Retinal pigment epithelial cell (primary cell): ENCODE measurements around the gene POLE2.
"Not testable (repeated sequence)": the region's sequence is repeated elsewhere in the genome, so short reads cannot be mapped to it uniquely, and the experiment has no call there.

Experiments
- DNase-seq: peaks from one replicate; pipeline ENCODE4 v3.0.0-alpha.2; 2010; ENCODE audit warnings: low read depth
- H3K4me3 ChIP-seq: 2 replicates; pipeline ENCODE4 v1.5.1; 2011; ENCODE audit warnings: mild to moderate bottlenecking, low read length, control low read depth, moderate library complexity
- TF ChIP-seq, protein P1 (sequence below): conservative IDR thresholded peaks from 2 replicates; pipeline ENCODE4 v1.5.1; 2011; ENCODE audit warnings: low read depth, low read length, control low read depth, inconsistent platforms

The POLE2 gene

DNA sequence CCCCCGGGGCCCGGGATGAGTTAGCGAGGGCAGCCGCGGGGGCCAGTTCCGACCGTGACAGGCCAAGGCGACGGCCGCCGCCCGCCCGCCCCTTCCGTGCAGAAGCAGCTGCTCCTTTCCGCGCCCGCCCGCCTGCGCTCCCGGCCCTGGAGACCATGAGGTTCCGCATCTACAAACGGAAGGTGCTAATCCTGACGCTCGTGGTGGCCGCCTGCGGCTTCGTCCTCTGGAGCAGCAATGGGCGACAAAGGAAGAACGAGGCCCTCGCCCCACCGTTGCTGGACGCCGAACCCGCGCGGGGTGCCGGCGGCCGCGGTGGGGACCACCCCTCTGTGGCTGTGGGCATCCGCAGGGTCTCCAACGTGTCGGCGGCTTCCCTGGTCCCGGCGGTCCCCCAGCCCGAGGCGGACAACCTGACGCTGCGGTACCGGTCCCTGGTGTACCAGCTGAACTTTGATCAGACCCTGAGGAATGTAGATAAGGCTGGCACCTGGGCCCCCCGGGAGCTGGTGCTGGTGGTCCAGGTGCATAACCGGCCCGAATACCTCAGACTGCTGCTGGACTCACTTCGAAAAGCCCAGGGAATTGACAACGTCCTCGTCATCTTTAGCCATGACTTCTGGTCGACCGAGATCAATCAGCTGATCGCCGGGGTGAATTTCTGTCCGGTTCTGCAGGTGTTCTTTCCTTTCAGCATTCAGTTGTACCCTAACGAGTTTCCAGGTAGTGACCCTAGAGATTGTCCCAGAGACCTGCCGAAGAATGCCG lies 66.7 kb downstream of the POLE2 start:
- no peak for DNase-seq
- peak overlapping the region; percentile 98 for H3K4me3 ChIP-seq
- TF ChIP-seq, protein P1, sequence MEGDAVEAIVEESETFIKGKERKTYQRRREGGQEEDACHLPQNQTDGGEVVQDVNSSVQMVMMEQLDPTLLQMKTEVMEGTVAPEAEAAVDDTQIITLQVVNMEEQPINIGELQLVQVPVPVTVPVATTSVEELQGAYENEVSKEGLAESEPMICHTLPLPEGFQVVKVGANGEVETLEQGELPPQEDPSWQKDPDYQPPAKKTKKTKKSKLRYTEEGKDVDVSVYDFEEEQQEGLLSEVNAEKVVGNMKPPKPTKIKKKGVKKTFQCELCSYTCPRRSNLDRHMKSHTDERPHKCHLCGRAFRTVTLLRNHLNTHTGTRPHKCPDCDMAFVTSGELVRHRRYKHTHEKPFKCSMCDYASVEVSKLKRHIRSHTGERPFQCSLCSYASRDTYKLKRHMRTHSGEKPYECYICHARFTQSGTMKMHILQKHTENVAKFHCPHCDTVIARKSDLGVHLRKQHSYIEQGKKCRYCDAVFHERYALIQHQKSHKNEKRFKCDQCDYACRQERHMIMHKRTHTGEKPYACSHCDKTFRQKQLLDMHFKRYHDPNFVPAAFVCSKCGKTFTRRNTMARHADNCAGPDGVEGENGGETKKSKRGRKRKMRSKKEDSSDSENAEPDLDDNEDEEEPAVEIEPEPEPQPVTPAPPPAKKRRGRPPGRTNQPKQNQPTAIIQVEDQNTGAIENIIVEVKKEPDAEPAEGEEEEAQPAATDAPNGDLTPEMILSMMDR, result no peak

DNA sequence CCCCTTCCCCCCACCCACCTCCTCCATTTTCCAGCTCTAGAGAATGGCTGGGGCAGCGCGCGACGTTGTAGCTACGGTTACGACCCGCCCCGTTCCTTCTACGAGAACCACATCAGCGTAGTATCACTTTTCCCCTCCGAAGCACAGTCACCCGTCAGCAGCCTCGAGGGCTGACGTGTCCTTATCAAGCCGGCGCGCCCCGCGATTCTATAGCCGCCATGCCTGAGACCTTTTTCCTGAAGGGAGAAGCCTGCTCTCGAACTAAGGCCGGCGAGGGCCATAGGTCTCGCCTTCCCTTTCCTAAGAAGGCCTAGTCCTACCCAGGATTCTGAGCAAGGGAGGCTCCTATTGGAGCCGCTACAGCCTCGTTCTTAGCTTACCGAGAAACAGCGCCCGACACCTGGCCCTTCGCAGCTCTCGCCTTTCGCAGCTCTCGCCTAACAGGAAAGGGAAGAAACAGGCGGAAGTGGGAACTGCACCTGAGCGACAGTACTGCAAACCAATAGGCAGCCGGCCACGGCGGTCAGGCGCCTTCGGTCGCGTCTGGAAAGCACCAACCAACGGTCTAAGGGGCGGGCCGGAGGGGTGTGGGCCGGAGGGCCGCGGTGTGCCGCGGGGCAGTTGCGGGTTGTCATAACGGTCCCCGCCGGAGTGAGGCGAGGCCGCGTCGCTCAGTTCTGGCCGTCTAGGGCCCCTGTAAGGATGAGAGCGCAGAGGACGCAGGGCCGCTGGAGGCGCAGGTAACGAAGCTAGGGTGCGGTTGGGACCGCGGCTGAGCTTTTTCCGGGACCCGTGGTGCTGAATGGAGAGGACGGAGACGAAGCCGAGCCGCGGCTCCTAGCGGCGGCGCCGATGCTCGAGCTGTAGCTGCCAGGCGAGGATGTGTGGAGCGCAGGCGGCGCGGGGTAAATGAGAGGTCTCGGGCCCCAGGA lies 67.6 kb downstream of the POLE2 start, which contains the start of the genes MGAT2 and RPL36AL:
Gene MGAT2 (plus strand): TSS at position 618 of the 932 bp plus-strand sequence. CDS start 470 bp downstream, outside the sequence.
Gene RPL36AL (minus strand): TSS at position 445 of the 932 bp plus-strand sequence. CDS start 1,522 bp downstream, outside the sequence.
- peak; percentile 97 for DNase-seq
- H3K4me3 ChIP-seq, result peak within 1 kb of the TSS; percentile 98
- TF ChIP-seq, protein P1, result peak; percentile 32

DNA sequence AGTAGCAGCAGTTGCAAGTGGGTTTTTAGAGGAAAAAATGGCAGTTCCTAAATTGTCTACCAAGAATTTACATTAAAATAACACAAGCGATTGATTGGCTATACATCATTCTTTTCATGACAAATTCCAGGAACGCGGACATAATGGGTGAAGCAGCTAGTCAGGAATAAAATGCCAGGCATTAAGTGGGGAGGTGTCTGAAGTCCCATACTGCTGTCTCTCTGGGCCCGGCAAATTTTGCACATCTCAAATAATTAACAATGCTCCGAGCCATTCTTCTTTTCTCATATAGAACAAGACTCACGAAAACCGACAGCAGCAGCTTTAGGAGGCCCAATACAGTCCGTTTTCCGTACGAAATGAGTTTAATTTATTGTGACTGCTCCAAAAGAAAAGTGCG lies 68.3 kb downstream of the POLE2 start:
- TF ChIP-seq, protein P1, result no peak
- no peak for DNase-seq
- H3K4me3 ChIP-seq, result peak overlapping the region; percentile 98

DNA sequence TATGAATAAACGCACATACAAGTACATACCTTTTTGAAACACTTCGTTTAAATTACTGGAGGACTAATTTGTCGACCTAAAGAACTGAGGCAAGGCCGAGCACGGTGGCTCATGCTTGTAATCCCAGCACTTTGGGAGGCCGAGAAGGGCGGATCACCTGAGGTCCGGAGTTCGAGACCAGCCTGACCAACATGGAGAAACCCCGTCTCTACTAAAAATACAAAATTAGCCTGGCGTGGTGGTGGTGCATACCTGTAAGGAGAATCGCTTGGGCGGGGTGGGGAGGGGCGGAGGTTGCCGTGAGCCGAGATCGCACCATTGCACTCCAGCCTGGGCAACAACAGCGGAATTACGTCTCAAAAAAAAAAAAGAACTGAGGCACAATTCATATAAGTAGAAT lies 68.7 kb downstream of the POLE2 start:
- H3K4me3 ChIP-seq, result peak overlapping the region; percentile 98
- not testable (repeated sequence) for DNase-seq

DNA sequence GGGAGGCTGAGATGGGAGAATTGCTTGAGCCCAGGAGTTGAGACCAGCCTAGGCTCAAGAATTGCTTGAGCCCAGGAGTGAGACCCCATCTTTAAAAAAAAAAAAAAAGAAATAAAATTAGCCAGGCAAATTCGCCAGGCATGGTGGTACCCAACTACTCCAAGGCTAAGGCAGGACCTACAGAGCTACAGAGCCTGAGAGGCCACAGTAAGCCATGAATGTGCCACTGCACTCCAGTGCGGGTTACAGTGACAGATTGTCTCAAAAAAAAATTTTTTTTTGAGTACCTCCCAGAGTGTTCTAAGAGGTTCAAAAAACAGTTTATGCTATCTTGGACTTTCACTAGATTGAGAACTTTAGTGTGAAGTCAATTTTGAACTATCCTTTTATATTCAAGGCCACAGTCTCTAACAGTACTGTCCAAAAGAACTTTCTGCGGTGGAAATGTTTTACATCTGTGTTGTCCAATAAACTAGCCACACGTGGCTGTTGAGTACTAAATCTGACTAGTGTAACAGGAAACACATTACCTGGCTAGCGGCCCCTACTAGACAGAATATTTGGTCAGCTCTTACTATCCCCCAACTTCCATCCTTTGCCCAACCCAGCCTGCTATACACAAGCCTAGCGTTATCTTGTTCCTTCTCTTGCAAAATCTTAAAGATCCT lies 70.0 kb downstream of the POLE2 start:
- DNase-seq, result no peak
- TF ChIP-seq, protein P1, result no peak
- H3K4me3 ChIP-seq, result no peak overlapping the region

DNA sequence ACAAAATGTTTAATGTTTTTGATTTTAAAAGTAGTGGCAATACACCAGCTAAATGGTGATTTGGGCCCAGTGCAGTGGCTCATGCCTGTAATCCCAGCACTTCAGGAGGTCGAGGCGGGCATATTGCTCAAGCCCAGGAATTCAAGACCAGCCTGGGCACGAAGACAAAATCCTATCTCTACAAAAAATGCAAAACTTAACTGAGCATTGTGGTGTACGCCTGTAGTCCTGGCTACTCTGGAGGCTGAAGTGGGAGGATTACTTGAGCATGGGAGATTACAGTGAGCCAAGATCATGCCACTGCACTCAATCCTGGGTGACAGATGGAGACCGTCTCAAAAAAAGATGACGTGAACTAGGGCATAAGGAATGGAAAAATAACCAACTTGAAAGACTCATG lies 72.2 kb downstream of the POLE2 start:
- TF ChIP-seq, protein P1, result no peak
- DNase-seq, result no peak
- H3K4me3 ChIP-seq, result no peak overlapping the region

DNA sequence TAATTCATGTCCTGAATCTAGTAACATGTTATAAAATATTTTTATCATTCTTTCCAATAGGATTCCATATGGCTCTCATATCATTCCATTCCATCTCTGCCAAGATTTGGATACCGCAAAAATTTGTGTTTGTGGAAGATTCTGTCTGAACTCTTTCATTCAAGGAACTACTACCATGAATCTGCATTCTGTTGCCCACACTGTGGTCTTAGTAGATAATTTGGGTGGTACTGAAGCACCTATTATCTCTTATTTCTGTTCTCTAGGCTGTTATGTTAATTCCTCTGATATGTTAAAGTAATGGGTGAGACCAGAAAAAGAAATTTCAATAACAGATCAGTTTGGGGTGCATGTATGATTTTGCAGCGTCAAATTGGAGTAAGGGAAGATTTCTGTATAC lies 73.8 kb downstream of the POLE2 start:
- TF ChIP-seq, protein P1, result no peak
- H3K4me3 ChIP-seq, result no peak overlapping the region
- no peak for DNase-seq
